H1 (cell line): ENCODE results near the gene DIP2C. TPM values are rescaled to one million over a fixed set of nuclear protein-coding genes. Genes with fewer than 3 reads are reported as not detected.

Source experiments
- CTCF ChIA-PET: fragments of 300-600 bp; sonication (Branson Sonifier 250); formaldehyde crosslinking; loops from one replicate; lab custom pipeline; 2021; ENCODE audit not compliant: partially characterized antibody; lab: Charles Lee
- POLR2A ChIA-PET: fragments of 300-600 bp; sonication (Branson Sonifier 250); formaldehyde crosslinking; loops from one replicate; lab custom pipeline; 2021; ENCODE audit warnings: inconsistent platforms; ENCODE audit not compliant: partially characterized antibody; lab: Charles Lee
- DNase-seq, 2 experiments: peaks; one replicate each; pipeline versions ENCODE4 v3.0.0 to v3.0.0-alpha.2; 2010 to 2022; ENCODE audit warnings: low spot score in 2 of 2, low read depth in 1 of 2, mixed read lengths in 1 of 2
- FAIRE-seq: peaks from 2 replicates; lab custom pipeline; 2011; peaks lifted over from hg19 to GRCh38; lab: Jason Lieb, UNC
- H2AFZ ChIP-seq: 2 replicates; pipeline ENCODE4 v1.8.1; 2012; ENCODE audit warnings: low read length, inconsistent platforms
- H2AK5ac ChIP-seq: 2 replicates; pipeline ENCODE4 v1.6.1; 2013; ENCODE audit warnings: low read depth, low read length
- H2BK120ac ChIP-seq: replicated peaks from 2 replicates; pipeline ENCODE3; 2013; ENCODE audit warnings: low read depth, low read length, inconsistent platforms
- H2BK12ac ChIP-seq: 2 replicates; pipeline ENCODE4 v1.6.1; 2013; ENCODE audit warnings: low read depth, low read length
- H2BK15ac ChIP-seq: 2 replicates; pipeline ENCODE4 v1.6.1; 2013; ENCODE audit warnings: low read length
- H2BK20ac ChIP-seq: 2 replicates; pipeline ENCODE4 v1.6.1; 2013; ENCODE audit warnings: low read length
- H2BK5ac ChIP-seq: 2 replicates; pipeline ENCODE4 v1.6.1; 2013; ENCODE audit warnings: low read depth, low read length
- H3K14ac ChIP-seq: 2 replicates; pipeline ENCODE4 v1.6.1; 2013; ENCODE audit warnings: inconsistent platforms; ENCODE audit not compliant: insufficient read length
- H3K18ac ChIP-seq: 2 replicates; pipeline ENCODE4 v1.6.1; 2013; ENCODE audit warnings: low read length; ENCODE audit errors: extremely low read depth
- H3K23ac ChIP-seq: 2 replicates; pipeline ENCODE4 v1.6.1; 2013; ENCODE audit warnings: inconsistent platforms; ENCODE audit not compliant: insufficient read length
- H3K23me2 ChIP-seq: 2 replicates; pipeline ENCODE4 v1.6.1; 2013; ENCODE audit warnings: low read depth, low read length
- H3K27ac ChIP-seq: 2 replicates; pipeline ENCODE4 v1.6.1; 2011; ENCODE audit warnings: low read depth, low read length, inconsistent platforms
- H3K27me3 ChIP-seq, 4 experiments: replicated peaks in 1 of 4; 1 replicate in 1 of 4; 2 replicates in 3 of 4; pipeline versions ENCODE4 v1.6.1 to v1.8.1; 2011 to 2013; ENCODE audit warnings: low read length in 3 of 4, mild to moderate bottlenecking in 3 of 4, inconsistent platforms in 2 of 4, mixed read lengths in 2 of 4, moderate library complexity in 1 of 4; ENCODE audit not compliant: control insufficient read depth in 3 of 4, insufficient read depth in 3 of 4; ENCODE audit errors: extremely low read depth in 1 of 4
- H3K36me3 ChIP-seq, 4 experiments: 2 replicates each; pipeline versions ENCODE4 v1.6.1 to v1.8.1; 2011 to 2013; ENCODE audit warnings: mild to moderate bottlenecking in 4 of 4, low read length in 3 of 4, moderate library complexity in 2 of 4, control low read depth in 1 of 4, inconsistent platforms in 1 of 4; ENCODE audit not compliant: insufficient read depth in 4 of 4, control insufficient read depth in 2 of 4
- H3K4ac ChIP-seq: replicated peaks from 2 replicates; pipeline ENCODE3; 2013; ENCODE audit warnings: low read length, low read depth, mixed read lengths, inconsistent platforms; ENCODE audit not compliant: insufficient read length
- H3K4me1 ChIP-seq, 4 experiments: replicated peaks in 1 of 4; 1 replicate in 1 of 4; 2 replicates in 3 of 4; pipeline versions ENCODE4 v1.6.1 to v1.8.1; 2011 to 2013; ENCODE audit warnings: low read length in 3 of 4, inconsistent platforms in 2 of 4, mixed read lengths in 1 of 4; ENCODE audit not compliant: insufficient read depth in 4 of 4, control insufficient read depth in 3 of 4
- H3K4me2 ChIP-seq, 2 experiments: 2 replicates each; pipeline versions ENCODE4 v1.6.1 to v1.8.1; 2011 to 2013; ENCODE audit warnings: low read depth in 2 of 2, low read length in 2 of 2, control low read depth in 1 of 2, inconsistent platforms in 1 of 2, mild to moderate bottlenecking in 1 of 2; ENCODE audit not compliant: insufficient read depth in 1 of 2
- H3K4me3 ChIP-seq, 4 experiments: fragments of 200-600, 300-600 bp in 1 of 4; sonication (generic), shearing (Covaris generic), sonication (Bioruptor Twin) in 1 of 4; 2 replicates each; pipeline versions ENCODE4 v1.5.1 to v1.8.1; 2011 to 2016; ENCODE audit warnings: low read length in 4 of 4, low read depth in 3 of 4, control low read depth in 2 of 4, inconsistent platforms in 2 of 4, mild to moderate bottlenecking in 2 of 4, mixed read lengths in 1 of 4, moderate library complexity in 1 of 4; ENCODE audit not compliant: insufficient read depth in 2 of 4; ENCODE audit errors: extremely low read depth in 1 of 4
- H3K56ac ChIP-seq: replicated peaks from 2 replicates; pipeline ENCODE3; 2013; ENCODE audit warnings: low read depth, mild to moderate bottlenecking, mixed read lengths, low read length, inconsistent platforms; ENCODE audit not compliant: insufficient read length
- H3K79me1 ChIP-seq: 2 replicates; pipeline ENCODE4 v1.6.1; 2013; ENCODE audit warnings: low read depth, low read length, control low read depth
- H3K79me2 ChIP-seq, 2 experiments: 2 replicates each; pipeline versions ENCODE4 v1.6.1 to v1.8.1; 2012 to 2013; ENCODE audit warnings: low read length in 2 of 2, mild to moderate bottlenecking in 2 of 2, inconsistent platforms in 1 of 2; ENCODE audit not compliant: insufficient read depth in 2 of 2, control insufficient read depth in 1 of 2
- H3K9ac ChIP-seq, 4 experiments: replicated peaks in 1 of 4; 1 replicate in 1 of 4; 2 replicates in 3 of 4; pipeline versions ENCODE4 v1.6.1 to v1.8.1; 2011 to 2013; ENCODE audit warnings: low read depth in 3 of 4, low read length in 3 of 4, control low read depth in 2 of 4, mild to moderate bottlenecking in 2 of 4, moderate library complexity in 2 of 4, inconsistent platforms in 1 of 4; ENCODE audit errors: extremely low read depth in 1 of 4
- H3K9me3 ChIP-seq, 2 experiments: 2 replicates each; pipeline versions ENCODE4 v1.6.1 to v1.8.1; 2012 to 2013; ENCODE audit warnings: mild to moderate bottlenecking in 2 of 2, moderate library complexity in 2 of 2, control low read depth in 1 of 2, inconsistent platforms in 1 of 2, low read depth in 1 of 2, low read length in 1 of 2, mixed read lengths in 1 of 2; ENCODE audit not compliant: insufficient read depth in 2 of 2
- H4K20me1 ChIP-seq, 2 experiments: replicated peaks in 1 of 2; 2 replicates each; pipeline versions ENCODE3 to v1.8.1; 2011 to 2013; ENCODE audit warnings: inconsistent platforms in 2 of 2, low read length in 2 of 2, mild to moderate bottlenecking in 1 of 2; ENCODE audit not compliant: insufficient read depth in 2 of 2, control insufficient read depth in 1 of 2
- H4K5ac ChIP-seq: 2 replicates; pipeline ENCODE4 v1.6.1; 2013; ENCODE audit warnings: low read length, low read depth, mixed read lengths, inconsistent platforms; ENCODE audit not compliant: insufficient read length
- H4K8ac ChIP-seq: 2 replicates; pipeline ENCODE4 v1.8.0; 2013; ENCODE audit warnings: mild to moderate bottlenecking, moderate library complexity, low read length, inconsistent platforms; ENCODE audit not compliant: insufficient read depth; ENCODE audit errors: extremely low read depth
- H4K91ac ChIP-seq: replicated peaks from 2 replicates; pipeline ENCODE3; 2013; ENCODE audit warnings: low read length, mixed read lengths, inconsistent platforms; ENCODE audit not compliant: insufficient read length
- EGR1 ChIP-seq: IDR thresholded peaks from 2 replicates; pipeline ENCODE4 v1.6.1; 2011; ENCODE audit warnings: low read depth, low read length, borderline replicate concordance
- MAX ChIP-seq: IDR thresholded peaks from 2 replicates; pipeline ENCODE4 v1.6.1; 2012; ENCODE audit warnings: inconsistent platforms
- WGBS, 2 experiments: shearing (Covaris generic) in 1 of 2; methylation state at CpG; one replicate each; pipeline versions ENCODE4 v1.1.6 to v1.1.7; 2013 to 2015; ENCODE audit warnings: low lambda C conversion rate in 2 of 2, mixed read lengths in 2 of 2, inconsistent platforms in 1 of 2, low coverage in 1 of 2, missing lambda C conversion rate in 1 of 2; ENCODE audit not compliant: insufficient replicate concordance in 2 of 2, insufficient coverage in 1 of 2, insufficient read length in 1 of 2; ENCODE audit errors: extremely low coverage in 1 of 2, missing lambda C conversion rate in 1 of 2; 5-methylcytosine and 5-hydroxymethylcytosine counted together
- polyA plus RNA-seq, 7 experiments: library from polyadenylated mRNA; depleted of rRNA in 3 of 7; stranded (reverse) in 5 of 7; unstranded in 2 of 7; fragments of >200 nt in 5 of 7; fragments of 200-250 nt in 2 of 7; gene quantifications; 1 replicate in 5 of 7; 2 replicates in 1 of 7; 4 replicates in 1 of 7; pipeline versions ENCODE4 v1.2.1 to v1.2.3, GENCODE V29; 2011 to 2013; ENCODE audit warnings: missing spikeins in 2 of 7, mixed read lengths in 2 of 7
- total RNA-seq: library from RNA; stranded (reverse); fragmentation: NEBNext Ultra II Directional; extraction: Animal tissue kit (Norgen Biotek cat#: 25700); gene quantifications from 2 replicates; pipeline ENCODE4 v1.2.1, GENCODE V29; 2021

The DIP2C gene
- total and polyA plus RNA-seq, 2 of the 8 experiments (the other 6 are each of a cell fraction or from before 2014, with no cell fraction given) = 3.8 to 9.3 TPM

GRCh38 chr10:666237-667012 lies 23.0 kb downstream of the DIP2C start:
- Histone ChIP-seq H3K4me2 (no peak overlapping the region), H4K91ac (no peak overlapping the region), H3K27ac (no peak overlapping the region), H3K79me2 (peaks cover 15 to 60% of the 10 kb centered on the region in 2 experiments), H3K4me3 (no peak overlapping the region), H3K23me2 (peaks cover 11% of the 10 kb centered on the region), H2AK5ac (no peak overlapping the region), H3K9me3 (peaks cover 0 to 4% of the 10 kb centered on the region in 2 experiments; a peak in 3 of 4 replicates), H3K23ac (no peak overlapping the region), H2BK20ac (no peak overlapping the region), H3K79me1 (peaks cover 25% of the 10 kb centered on the region), H4K8ac (peak overlapping the region; percentile 11; the same call in 1 of the 2 replicates), H4K5ac (no peak overlapping the region), H3K36me3 (no peaks in the 10 kb centered on the region; a peak in 2 of 8 replicates), H3K4ac (no peak overlapping the region), H2BK15ac (no peak overlapping the region), H2BK5ac (no peak overlapping the region), H4K20me1 (peaks cover 14 to 33% of the 10 kb centered on the region in 2 experiments), H3K56ac (no peak overlapping the region), H2AFZ (no peak overlapping the region), H3K27me3 (no peaks in the 10 kb centered on the region), H2BK12ac (no peak overlapping the region), H3K9ac (no peak overlapping the region), H3K14ac (no peak overlapping the region), H3K18ac (no peak overlapping the region), H3K4me1 (peaks cover 0 to 8% (median 4%) of the 10 kb centered on the region in 4 experiments; a peak in 6 of 7 replicates), H2BK120ac (no peak overlapping the region)
- ChIA-PET POLR2A (no interaction called here), CTCF (interaction anchor here (0.6 to 1.1 kb wide), 4 partner anchors 57 to 280 kb away, joined by 3 read pairs; no protein-coding TSS in a partner anchor)
- FAIRE-seq (no peak), DNase-seq (peak in 1 of 2 experiments; percentile 35)
- peak; percentile 25; the same call in 1 of the 2 replicates for TF ChIP-seq EGR1
- no peak for TF ChIP-seq MAX
- 94% methylated on average over 31 of the region's 37 CpGs; no CpG with 5 or more reads in 1 of the 2 experiments for WGBS, 2 experiments
